ENCODE measurements around the gene PTRHD1. TPM values are rescaled to one million over a fixed set of nuclear protein-coding genes. Genes with fewer than 3 reads are reported as not detected.

The PTRHD1 gene
- total RNA-seq, 4 donors from 2014 or later, result 10.2 to 35.1 (median 23.3) TPM

DNA sequence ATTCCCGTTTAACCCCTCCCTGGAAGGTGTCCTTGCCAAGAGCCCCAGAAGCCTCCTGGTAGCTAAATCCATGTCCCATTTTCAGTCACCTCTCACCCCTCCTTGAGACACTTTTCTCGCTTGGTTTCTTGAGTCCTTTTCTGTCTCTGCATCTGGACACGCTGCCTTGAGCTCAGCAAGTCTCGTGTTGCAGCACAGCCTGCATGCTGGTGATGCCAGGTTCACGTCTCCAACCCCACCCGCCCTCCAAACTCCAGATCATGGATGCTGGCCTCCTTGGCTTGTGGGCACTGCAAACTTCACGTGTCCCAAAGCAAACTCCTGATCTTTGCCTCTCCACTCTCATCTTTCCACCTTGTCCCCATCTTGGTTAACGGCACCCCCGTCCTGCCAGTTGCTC, 39.3 kb upstream of the PTRHD1 start:
- TF ChIP-seq CTCF (IDR thresholded peaks at IDR 0.05; ENCODE audit: low read depth), result no peak

DNA sequence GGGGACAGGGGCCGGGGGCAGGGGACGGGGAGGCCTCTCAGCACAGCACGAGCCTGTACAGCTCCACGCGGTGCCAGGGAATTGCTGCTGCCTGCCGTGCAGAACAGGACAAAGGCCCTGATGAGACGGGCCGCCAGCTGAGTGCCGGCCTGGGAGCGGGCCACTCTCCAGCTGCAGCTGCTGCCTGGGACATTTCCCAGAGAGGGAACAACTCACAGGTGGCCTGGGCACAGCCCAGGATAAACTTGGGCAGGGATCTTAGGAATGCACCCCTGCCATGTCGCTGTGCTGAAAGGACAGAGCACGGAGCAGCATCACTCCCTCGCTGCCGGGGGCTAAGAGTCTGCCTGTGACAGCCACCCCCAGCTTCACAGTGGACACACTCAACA, 38.9 kb upstream of the PTRHD1 start:
- TF ChIP-seq CTCF (IDR thresholded peaks at IDR 0.05; ENCODE audit: low read depth), result no peak

DNA sequence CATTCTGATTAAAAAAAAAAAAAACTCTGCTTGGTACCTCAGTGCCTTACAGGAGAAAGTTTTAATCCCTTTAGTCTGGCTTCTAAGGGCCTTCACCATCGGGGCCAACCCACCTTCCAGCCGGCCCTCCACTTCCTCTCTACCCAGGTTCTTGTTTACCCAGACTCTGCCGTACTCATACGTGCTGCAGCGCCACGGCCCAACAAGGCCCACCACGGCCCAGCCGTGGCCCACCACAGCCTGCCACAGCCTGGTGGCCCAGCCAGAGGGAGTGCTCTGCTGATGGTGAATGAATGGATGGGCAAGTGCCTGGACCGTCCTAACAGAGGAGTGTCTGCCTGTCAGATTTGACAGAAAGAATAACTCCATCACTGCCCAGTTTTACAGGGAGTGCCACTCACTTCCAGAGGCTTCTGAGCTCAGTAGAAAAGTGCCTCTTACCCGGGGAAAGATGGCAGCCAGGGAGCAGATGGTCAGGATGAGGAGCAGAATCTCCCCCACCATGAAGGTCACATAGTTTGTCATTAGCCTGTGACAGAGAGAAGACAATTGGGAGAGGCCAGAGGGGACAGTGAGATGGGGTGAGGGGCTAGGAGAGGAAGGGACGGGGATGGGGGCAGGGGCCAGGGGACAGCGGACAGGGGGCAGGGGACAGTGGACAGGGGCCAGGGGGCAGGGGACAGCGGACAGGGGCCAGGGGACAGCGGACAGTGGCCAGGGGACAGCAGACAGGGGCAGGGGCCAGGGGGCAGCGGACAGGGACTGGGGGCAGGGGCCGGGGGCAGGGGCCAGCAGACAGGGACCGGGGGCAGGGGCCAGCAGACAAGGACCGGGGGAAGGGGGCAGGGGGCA, 38.3 kb upstream of the PTRHD1 start:
- TF ChIP-seq CTCF (IDR thresholded peaks at IDR 0.05; ENCODE audit: low read depth), result no peak

- TF ChIP-seq CTCF (IDR thresholded peaks at IDR 0.05; ENCODE audit: low read depth), result no peak
Observed at GRCh38 chr2:24830786-24831185, 37.6 kb upstream of the PTRHD1 start.

DNA sequence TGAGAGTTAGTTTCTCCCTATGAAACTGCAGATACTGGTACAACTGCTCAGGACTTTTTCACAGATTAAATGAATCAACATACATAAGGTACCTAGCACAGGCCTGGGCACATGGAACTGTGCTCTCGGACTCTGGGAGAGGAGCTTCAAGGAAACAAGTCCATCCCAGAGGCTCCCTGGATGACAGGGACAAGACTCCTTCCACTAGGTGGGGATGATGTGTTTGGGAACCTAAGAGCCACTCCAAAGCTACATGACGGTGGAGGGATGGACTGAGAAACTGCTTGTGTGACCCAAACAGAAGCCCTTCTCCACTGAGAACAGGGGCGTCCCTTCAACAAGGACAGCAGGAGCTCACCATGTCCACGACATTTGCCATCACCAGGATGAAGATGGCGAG, 37.2 kb upstream of the PTRHD1 start:
- no peak for TF ChIP-seq CTCF (IDR thresholded peaks at IDR 0.05; ENCODE audit: low read depth)

GRCh38 chr2:24828238-24828996, 35.2 kb upstream of the PTRHD1 start:
- no peak for TF ChIP-seq CTCF (IDR thresholded peaks at IDR 0.05; ENCODE audit: low read depth)
